ENCODE measurements around the gene TMEM203. TPM values are rescaled to one million over a fixed set of nuclear protein-coding genes. Genes with fewer than 3 reads are reported as not detected.

The TMEM203 gene
- total and polyA plus RNA-seq, 2 of the 13 experiments (the other 11 are each of a cell fraction or from before 2014, with no cell fraction given) = 23.4 to 36.7 TPM

DNA sequence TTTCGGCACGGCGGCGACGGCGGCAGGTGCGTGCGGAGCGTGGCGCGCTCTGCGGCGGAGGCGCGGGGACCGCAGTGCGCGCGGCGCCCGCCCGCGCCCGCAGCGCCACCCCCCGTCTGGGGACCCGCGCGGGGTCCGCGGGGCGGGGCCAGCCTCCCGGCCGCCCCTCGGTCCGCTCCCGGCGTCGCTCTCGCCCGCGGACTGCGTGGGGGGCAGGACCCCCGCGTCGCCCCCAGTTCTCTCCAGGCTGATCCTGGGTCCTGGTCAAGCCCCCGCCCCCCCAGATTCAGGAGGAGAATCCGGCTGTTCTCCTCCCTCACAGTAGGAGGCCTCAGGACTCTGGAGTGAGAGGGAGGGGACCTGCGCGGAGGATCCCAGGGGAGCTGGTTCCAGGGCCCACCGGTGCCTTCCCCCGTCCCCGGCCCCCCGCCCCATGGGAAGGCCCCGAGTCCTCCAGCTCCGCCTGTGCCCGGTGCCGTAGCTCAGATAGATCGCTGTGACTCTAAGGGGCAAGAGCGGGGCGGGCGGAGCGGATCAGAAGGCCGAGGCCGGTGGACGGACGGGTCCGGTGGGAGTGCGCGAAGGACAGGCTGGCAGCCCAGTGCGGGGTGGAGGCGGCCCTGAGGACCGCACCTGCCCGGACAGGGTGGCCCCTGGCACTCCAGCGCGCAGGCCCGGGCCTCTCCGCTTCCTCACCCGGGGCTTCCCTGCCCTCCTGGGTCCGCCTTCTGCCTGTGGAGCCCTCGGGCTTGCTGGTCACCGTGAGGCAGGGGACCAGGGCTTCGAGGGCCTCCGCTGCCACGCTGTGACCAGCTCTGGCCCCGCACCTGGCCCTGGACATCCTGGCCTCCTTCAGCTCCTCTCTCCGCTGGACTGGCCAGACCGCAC is 17.0 kb upstream of the TMEM203 start, which contains the start of gene RNF208 (continued):
- TF ChIP-seq REXO4 (CRISPR knock-in tag; IDR thresholded peaks at IDR 0.05; ENCODE audit: borderline replicate concordance) (no peak), KAT7 (CRISPR knock-in tag; IDR thresholded peaks at IDR 0.05; ENCODE audit: borderline replicate concordance) (no peak), TMF1 (CRISPR knock-in tag; IDR thresholded peaks at IDR 0.05; ENCODE audit: low read depth) (0 out of 2 replicates have a peak, but pooled peaks have one; percentile 28), CAMTA2 (CRISPR knock-in tag; IDR thresholded peaks at IDR 0.05; ENCODE audit: borderline replicate concordance) (0 out of 2 replicates have a peak, but pooled peaks have one; percentile 52), ZNF605 (CRISPR knock-in tag; IDR thresholded peaks at IDR 0.05) (peak; percentile 44; the same call in 1 of the 2 replicates), ELF4 (CRISPR knock-in tag; IDR thresholded peaks at IDR 0.05; ENCODE audit: borderline replicate concordance) (no peak), ZBTB1 (CRISPR knock-in tag; IDR thresholded peaks at IDR 0.05; ENCODE audit: borderline replicate concordance) (0 out of 2 replicates have a peak, but pooled peaks have one; percentile 34), SRY (CRISPR knock-in tag; IDR thresholded peaks at IDR 0.05) (peak; percentile 47; the same call in 1 of the 2 replicates), ZMAT3 (CRISPR knock-in tag; conservative IDR thresholded peaks at IDR 0.05) (0 out of 2 replicates have a peak, but pooled peaks have one; percentile 25), ZFX (CRISPR knock-in tag; IDR thresholded peaks at IDR 0.05; ENCODE audit: low read depth) (peak; percentile 71), RARA (CRISPR knock-in tag; IDR thresholded peaks at IDR 0.05) (0 out of 2 replicates have a peak, but pooled peaks have one; percentile 5), ZNF251 (CRISPR knock-in tag; IDR thresholded peaks at IDR 0.05) (no peak), ZNF546 (CRISPR knock-in tag; conservative IDR thresholded peaks at IDR 0.05) (no peak), ZNF282 (IDR thresholded peaks at IDR 0.05; ENCODE audit: partially characterized antibody) (no peak), ZNF501 (CRISPR knock-in tag; IDR thresholded peaks at IDR 0.05) (0 out of 2 replicates have a peak, but pooled peaks have one; percentile 12), RBFOX2 (IDR thresholded peaks at IDR 0.05; ENCODE audit: low read depth, low read length) (peak; percentile 60), ZNF564 (CRISPR knock-in tag; IDR thresholded peaks at IDR 0.05) (peak; percentile 86; the same call in 1 of the 2 replicates), MXD1 (CRISPR knock-in tag; IDR thresholded peaks at IDR 0.05) (peak; percentile 21; the same call in 1 of the 2 replicates), ZNF703 (CRISPR knock-in tag; IDR thresholded peaks at IDR 0.05; ENCODE audit: borderline replicate concordance) (peak; percentile 32; the same call in 1 of the 2 replicates), KDM5B (CRISPR knock-in tag; IDR thresholded peaks at IDR 0.05; ENCODE audit: borderline replicate concordance) (peak; percentile 56; the same call in 1 of the 2 replicates)
- TF ChIP-seq, protein P1, sequence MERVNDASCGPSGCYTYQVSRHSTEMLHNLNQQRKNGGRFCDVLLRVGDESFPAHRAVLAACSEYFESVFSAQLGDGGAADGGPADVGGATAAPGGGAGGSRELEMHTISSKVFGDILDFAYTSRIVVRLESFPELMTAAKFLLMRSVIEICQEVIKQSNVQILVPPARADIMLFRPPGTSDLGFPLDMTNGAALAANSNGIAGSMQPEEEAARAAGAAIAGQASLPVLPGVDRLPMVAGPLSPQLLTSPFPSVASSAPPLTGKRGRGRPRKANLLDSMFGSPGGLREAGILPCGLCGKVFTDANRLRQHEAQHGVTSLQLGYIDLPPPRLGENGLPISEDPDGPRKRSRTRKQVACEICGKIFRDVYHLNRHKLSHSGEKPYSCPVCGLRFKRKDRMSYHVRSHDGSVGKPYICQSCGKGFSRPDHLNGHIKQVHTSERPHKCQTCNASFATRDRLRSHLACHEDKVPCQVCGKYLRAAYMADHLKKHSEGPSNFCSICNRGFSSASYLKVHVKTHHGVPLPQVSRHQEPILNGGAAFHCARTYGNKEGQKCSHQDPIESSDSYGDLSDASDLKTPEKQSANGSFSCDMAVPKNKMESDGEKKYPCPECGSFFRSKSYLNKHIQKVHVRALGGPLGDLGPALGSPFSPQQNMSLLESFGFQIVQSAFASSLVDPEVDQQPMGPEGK (CRISPR knock-in tag; IDR thresholded peaks at IDR 0.05) = peak; percentile 74; the same call in 1 of the 2 replicates
- TF ChIP-seq, protein P2, sequence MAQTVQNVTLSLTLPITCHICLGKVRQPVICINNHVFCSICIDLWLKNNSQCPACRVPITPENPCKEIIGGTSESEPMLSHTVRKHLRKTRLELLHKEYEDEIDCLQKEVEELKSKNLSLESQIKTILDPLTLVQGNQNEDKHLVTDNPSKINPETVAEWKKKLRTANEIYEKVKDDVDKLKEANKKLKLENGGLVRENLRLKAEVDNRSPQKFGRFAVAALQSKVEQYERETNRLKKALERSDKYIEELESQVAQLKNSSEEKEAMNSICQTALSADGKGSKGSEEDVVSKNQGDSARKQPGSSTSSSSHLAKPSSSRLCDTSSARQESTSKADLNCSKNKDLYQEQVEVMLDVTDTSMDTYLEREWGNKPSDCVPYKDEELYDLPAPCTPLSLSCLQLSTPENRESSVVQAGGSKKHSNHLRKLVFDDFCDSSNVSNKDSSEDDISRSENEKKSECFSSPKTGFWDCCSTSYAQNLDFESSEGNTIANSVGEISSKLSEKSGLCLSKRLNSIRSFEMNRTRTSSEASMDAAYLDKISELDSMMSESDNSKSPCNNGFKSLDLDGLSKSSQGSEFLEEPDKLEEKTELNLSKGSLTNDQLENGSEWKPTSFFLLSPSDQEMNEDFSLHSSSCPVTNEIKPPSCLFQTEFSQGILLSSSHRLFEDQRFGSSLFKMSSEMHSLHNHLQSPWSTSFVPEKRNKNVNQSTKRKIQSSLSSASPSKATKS (CRISPR knock-in tag; IDR thresholded peaks at IDR 0.05) = no peak
- TF ChIP-seq, protein P3, sequence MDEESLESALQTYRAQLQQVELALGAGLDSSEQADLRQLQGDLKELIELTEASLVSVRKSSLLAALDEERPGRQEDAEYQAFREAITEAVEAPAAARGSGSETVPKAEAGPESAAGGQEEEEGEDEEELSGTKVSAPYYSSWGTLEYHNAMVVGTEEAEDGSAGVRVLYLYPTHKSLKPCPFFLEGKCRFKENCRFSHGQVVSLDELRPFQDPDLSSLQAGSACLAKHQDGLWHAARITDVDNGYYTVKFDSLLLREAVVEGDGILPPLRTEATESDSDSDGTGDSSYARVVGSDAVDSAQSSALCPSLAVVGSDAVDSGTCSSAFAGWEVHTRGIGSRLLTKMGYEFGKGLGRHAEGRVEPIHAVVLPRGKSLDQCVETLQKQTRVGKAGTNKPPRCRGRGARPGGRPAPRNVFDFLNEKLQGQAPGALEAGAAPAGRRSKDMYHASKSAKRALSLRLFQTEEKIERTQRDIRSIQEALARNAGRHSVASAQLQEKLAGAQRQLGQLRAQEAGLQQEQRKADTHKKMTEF (CRISPR knock-in tag; IDR thresholded peaks at IDR 0.05) = peak; percentile 44; the same call in 1 of the 2 replicates
